Measurements from ENCODE around the gene SLC15A5. TPM values are rescaled to one million over a fixed set of nuclear protein-coding genes. Genes with fewer than 3 reads are reported as not detected.

Gene SLC15A5
- total RNA-seq, 3 donors from 2014 or later: not detected

- Histone ChIP-seq H3K4me1 (ENCODE audit: low read depth) (no peaks in the 10 kb centered on the region), H3K9me3 (no peaks in the 10 kb centered on the region), H3K36me3 (ENCODE audit: low read depth) (no peaks in the 10 kb centered on the region), H3K4me3 (no peak overlapping the region)
- intact Hi-C loops (cut with DNase I, micrococcal nuclease): no loop called here
- ATAC-seq (no peak), DNase-seq (no peak)
- TF ChIP-seq, protein P1, sequence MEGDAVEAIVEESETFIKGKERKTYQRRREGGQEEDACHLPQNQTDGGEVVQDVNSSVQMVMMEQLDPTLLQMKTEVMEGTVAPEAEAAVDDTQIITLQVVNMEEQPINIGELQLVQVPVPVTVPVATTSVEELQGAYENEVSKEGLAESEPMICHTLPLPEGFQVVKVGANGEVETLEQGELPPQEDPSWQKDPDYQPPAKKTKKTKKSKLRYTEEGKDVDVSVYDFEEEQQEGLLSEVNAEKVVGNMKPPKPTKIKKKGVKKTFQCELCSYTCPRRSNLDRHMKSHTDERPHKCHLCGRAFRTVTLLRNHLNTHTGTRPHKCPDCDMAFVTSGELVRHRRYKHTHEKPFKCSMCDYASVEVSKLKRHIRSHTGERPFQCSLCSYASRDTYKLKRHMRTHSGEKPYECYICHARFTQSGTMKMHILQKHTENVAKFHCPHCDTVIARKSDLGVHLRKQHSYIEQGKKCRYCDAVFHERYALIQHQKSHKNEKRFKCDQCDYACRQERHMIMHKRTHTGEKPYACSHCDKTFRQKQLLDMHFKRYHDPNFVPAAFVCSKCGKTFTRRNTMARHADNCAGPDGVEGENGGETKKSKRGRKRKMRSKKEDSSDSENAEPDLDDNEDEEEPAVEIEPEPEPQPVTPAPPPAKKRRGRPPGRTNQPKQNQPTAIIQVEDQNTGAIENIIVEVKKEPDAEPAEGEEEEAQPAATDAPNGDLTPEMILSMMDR (IDR thresholded peaks at IDR 0.05): no peak
These were observed 4.6 kb upstream of the SLC15A5 start for GRCh38 chr12:16282081-16282480.

GRCh38 chr12:16281157-16281556 is 3.7 kb upstream of the SLC15A5 start:
- intact Hi-C loops (cut with DNase I, micrococcal nuclease): no loop called here
- ATAC-seq: peak; percentile 99

GRCh38 chr12:16272222-16272621 is 5.3 kb downstream of the SLC15A5 start:
- TF ChIP-seq, protein P1 (IDR thresholded peaks at IDR 0.05): no peak
- intact Hi-C loops (cut with DNase I, micrococcal nuclease): no loop called here
- Histone ChIP-seq H3K4me1 (ENCODE audit: low read depth) (no peaks in the 10 kb centered on the region), H3K9me3 (no peaks in the 10 kb centered on the region), H3K36me3 (ENCODE audit: low read depth) (no peaks in the 10 kb centered on the region), H3K4me3 (no peak overlapping the region)
- ATAC-seq (no peak), DNase-seq (no peak)

More at GRCh38 chr12:16281157-16281556, 3.7 kb upstream of the SLC15A5 start:
- no peak overlapping the region for H3K4me3 ChIP-seq
- H3K36me3 ChIP-seq (ENCODE audit: low read depth): no peaks in the 10 kb centered on the region
- H3K4me1 ChIP-seq (ENCODE audit: low read depth): no peaks in the 10 kb centered on the region
- H3K9me3 ChIP-seq: no peaks in the 10 kb centered on the region
- peak in 1 of 3 donors; percentile 47 for DNase-seq
- TF ChIP-seq, protein P1 (IDR thresholded peaks at IDR 0.05): no peak

GRCh38 chr12:16271062-16271461 is 6.4 kb downstream of the SLC15A5 start:
- intact Hi-C loops (cut with DNase I, micrococcal nuclease): no loop called here
- no peaks in the 10 kb centered on the region for H3K9me3 ChIP-seq
- no peaks in the 10 kb centered on the region for H3K36me3 ChIP-seq (ENCODE audit: low read depth)
- DNase-seq: no peak
- H3K4me1 ChIP-seq (ENCODE audit: low read depth): no peaks in the 10 kb centered on the region
- no peak for ATAC-seq
- H3K4me3 ChIP-seq: no peak overlapping the region
- TF ChIP-seq, protein P1 (IDR thresholded peaks at IDR 0.05): no peak

- ATAC-seq (no peak), DNase-seq (no peak)
- TF ChIP-seq, protein P1 (IDR thresholded peaks at IDR 0.05): no peak
- Histone ChIP-seq H3K9me3 (no peaks in the 10 kb centered on the region), H3K4me1 (ENCODE audit: low read depth) (no peaks in the 10 kb centered on the region), H3K4me3 (no peak overlapping the region), H3K36me3 (ENCODE audit: low read depth) (no peaks in the 10 kb centered on the region)
- intact Hi-C loops (cut with DNase I, micrococcal nuclease): no loop called here
These were observed 7.5 kb downstream of the SLC15A5 start for GRCh38 chr12:16269946-16270345.

DNA sequence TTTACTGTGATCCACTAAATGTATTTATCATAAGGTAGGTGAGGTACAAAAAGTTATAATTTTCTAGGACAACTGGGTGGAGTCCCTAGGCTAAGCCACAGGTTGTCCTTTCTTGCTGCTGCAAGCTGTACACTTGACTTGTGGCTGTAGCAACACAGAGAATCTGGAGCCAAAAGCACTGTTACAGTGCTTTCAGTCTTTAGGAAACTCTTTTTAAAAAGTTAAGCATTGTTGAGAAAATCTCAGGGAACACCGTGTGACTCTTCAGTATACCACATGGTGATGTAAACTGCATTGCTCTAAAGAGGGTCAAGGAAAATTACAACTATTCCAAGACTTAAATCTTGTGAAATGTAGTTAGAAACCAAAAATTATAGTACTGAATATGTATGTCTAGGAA is 11.4 kb downstream of the SLC15A5 start:
- Histone ChIP-seq H3K36me3 (ENCODE audit: low read depth) (no peaks in the 10 kb centered on the region), H3K4me1 (ENCODE audit: low read depth) (no peaks in the 10 kb centered on the region), H3K4me3 (no peak overlapping the region), H3K9me3 (peaks cover 7% of the 10 kb centered on the region)
- intact Hi-C loops (cut with DNase I, micrococcal nuclease): no loop called here
- ATAC-seq (no peak), DNase-seq (no peak)
- TF ChIP-seq, protein P1 (IDR thresholded peaks at IDR 0.05): no peak
